ENCODE measurements around the gene CASKIN1.

- TF ChIP-seq USF1 (IDR thresholded peaks at IDR 0.05) (no peak), RAD21 (IDR thresholded peaks at IDR 0.05; ENCODE audit: low read depth) (no peak), EGR1 (IDR thresholded peaks at IDR 0.05) (no peak), NFIC (IDR thresholded peaks at IDR 0.05) (no peak), CREB1 (IDR thresholded peaks at IDR 0.05; ENCODE audit: low read depth) (no peak), YY1 (IDR thresholded peaks at IDR 0.05; ENCODE audit: low read depth) (no peak), TAF1 (IDR thresholded peaks at IDR 0.05; ENCODE audit: low read depth) (no peak), MAX (IDR thresholded peaks at IDR 0.05) (no peak), EP300 (IDR thresholded peaks at IDR 0.05; ENCODE audit: borderline replicate concordance) (no peak), CEBPB (IDR thresholded peaks at IDR 0.05) (no peak), FOXM1 (IDR thresholded peaks at IDR 0.05; ENCODE audit: borderline replicate concordance, low read depth) (no peak)
- TF ChIP-seq, protein P1, sequence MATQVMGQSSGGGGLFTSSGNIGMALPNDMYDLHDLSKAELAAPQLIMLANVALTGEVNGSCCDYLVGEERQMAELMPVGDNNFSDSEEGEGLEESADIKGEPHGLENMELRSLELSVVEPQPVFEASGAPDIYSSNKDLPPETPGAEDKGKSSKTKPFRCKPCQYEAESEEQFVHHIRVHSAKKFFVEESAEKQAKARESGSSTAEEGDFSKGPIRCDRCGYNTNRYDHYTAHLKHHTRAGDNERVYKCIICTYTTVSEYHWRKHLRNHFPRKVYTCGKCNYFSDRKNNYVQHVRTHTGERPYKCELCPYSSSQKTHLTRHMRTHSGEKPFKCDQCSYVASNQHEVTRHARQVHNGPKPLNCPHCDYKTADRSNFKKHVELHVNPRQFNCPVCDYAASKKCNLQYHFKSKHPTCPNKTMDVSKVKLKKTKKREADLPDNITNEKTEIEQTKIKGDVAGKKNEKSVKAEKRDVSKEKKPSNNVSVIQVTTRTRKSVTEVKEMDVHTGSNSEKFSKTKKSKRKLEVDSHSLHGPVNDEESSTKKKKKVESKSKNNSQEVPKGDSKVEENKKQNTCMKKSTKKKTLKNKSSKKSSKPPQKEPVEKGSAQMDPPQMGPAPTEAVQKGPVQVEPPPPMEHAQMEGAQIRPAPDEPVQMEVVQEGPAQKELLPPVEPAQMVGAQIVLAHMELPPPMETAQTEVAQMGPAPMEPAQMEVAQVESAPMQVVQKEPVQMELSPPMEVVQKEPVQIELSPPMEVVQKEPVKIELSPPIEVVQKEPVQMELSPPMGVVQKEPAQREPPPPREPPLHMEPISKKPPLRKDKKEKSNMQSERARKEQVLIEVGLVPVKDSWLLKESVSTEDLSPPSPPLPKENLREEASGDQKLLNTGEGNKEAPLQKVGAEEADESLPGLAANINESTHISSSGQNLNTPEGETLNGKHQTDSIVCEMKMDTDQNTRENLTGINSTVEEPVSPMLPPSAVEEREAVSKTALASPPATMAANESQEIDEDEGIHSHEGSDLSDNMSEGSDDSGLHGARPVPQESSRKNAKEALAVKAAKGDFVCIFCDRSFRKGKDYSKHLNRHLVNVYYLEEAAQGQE (IDR thresholded peaks at IDR 0.05; ENCODE audit: low read depth) = no peak
These were observed 1.9 kb upstream of the CASKIN1 start for GRCh38 chr16:2198283-2198682.

Measured in Ishikawa (cell line).